HG02884 (cell line): ENCODE data around the gene CENPVL2.
"Not testable (repeated sequence)": the region's sequence is repeated elsewhere in the genome, so short reads cannot be mapped to it uniquely, and the experiment has no call there.

Experiments used
- ATAC-seq: cut with Tn5 transposase; IDR thresholded peaks from one replicate; pipeline ENCODE4 v1.9.1; 2021; ENCODE audit warnings: mild to moderate bottlenecking, moderate library complexity; ENCODE audit not compliant: unreplicated experiment

CENPVL2 gene

GRCh38 chrX:51682720-51683062, at the start of gene CENPVL2:
TSS of gene CENPVL2 (minus strand) at chrX:51682831. CDS start at chrX:51682831, 0 bp downstream.
- not testable (repeated sequence) for ATAC-seq

GRCh38 chrX:51728202-51728601, 45.6 kb upstream of the CENPVL2 start:
- ATAC-seq: no peak

- ATAC-seq: not testable (repeated sequence)
These were observed 30.5 kb upstream of the CENPVL2 start for GRCh38 chrX:51712943-51713647.

GRCh38 chrX:51710277-51711164, 27.9 kb upstream of the CENPVL2 start, which contains the start of gene CENPVL1:
TSS of gene CENPVL1 (plus strand) at chrX:51710512. CDS start at chrX:51710512, 0 bp downstream.
- ATAC-seq: not testable (repeated sequence)

GRCh38 chrX:51697397-51697796, 14.8 kb upstream of the CENPVL2 start:
- ATAC-seq: no peak

GRCh38 chrX:51694254-51694653, 11.6 kb upstream of the CENPVL2 start:
- ATAC-seq: no peak

- not testable (repeated sequence) for ATAC-seq
These were observed 567 bp downstream of the CENPVL2 start for GRCh38 chrX:51681808-51682719.

- ATAC-seq: not testable (repeated sequence)
These were observed 2.8 kb downstream of the CENPVL2 start for GRCh38 chrX:51679689-51680433.

GRCh38 chrX:51665981-51666380, 16.6 kb downstream of the CENPVL2 start:
- ATAC-seq: no peak

GRCh38 chrX:51643377-51643776, 39.3 kb downstream of the CENPVL2 start:
- no peak for ATAC-seq

GRCh38 chrX:51641421-51642021, 41.1 kb downstream of the CENPVL2 start:
- no peak for ATAC-seq

- not testable (repeated sequence) for ATAC-seq
These were observed 46.1 kb downstream of the CENPVL2 start for GRCh38 chrX:51636511-51636910.
